Measurements from ENCODE around the gene SERPINA12.

DNA sequence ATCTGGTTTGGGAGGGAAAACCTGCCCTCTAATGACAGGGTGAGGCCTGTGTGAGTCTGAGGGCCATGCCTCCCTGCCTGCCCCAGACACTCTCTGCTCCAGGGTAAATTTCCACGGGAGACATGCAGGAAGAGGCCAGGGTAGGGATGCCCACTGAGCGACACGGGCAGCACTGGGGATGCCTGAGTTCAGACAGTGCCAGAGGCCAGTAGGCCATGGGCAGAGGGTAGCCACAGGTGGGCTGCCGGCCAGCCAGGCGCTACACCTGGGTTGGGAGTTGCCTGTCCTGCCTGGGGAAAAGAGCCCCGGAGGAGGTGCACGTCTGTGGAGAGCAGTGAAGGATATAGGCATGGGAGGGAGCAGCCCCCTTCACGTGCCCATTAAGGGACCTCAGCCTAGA, 3.6 kb downstream of the SERPINA12 start:
- no peak for TF ChIP-seq CTCF (IDR thresholded peaks at IDR 0.05)
- no peak for TF ChIP-seq POLR2A (IDR thresholded peaks at IDR 0.05)
- no peak for TF ChIP-seq POLR2AphosphoS5 (IDR thresholded peaks at IDR 0.05)
